COR-L47 (cell line): ENCODE results near the gene PLCB2.

Experiments used
- DNase-seq: peaks from one replicate; lab custom pipeline; 2025; lab: John Stamatoyannopoulos, UW

PLCB2 gene

GRCh38 chr15:40249477-40250303 lies 58.0 kb downstream of the PLCB2 start:
- no peak for DNase-seq

GRCh38 chr15:40248006-40248783 lies 59.5 kb downstream of the PLCB2 start:
- DNase-seq, result no peak

- DNase-seq, result no peak
Measured at GRCh38 chr15:40247406-40247971, 60.2 kb downstream of the PLCB2 start.

GRCh38 chr15:40246496-40247280 lies 61.0 kb downstream of the PLCB2 start:
- DNase-seq, result no peak

DNA sequence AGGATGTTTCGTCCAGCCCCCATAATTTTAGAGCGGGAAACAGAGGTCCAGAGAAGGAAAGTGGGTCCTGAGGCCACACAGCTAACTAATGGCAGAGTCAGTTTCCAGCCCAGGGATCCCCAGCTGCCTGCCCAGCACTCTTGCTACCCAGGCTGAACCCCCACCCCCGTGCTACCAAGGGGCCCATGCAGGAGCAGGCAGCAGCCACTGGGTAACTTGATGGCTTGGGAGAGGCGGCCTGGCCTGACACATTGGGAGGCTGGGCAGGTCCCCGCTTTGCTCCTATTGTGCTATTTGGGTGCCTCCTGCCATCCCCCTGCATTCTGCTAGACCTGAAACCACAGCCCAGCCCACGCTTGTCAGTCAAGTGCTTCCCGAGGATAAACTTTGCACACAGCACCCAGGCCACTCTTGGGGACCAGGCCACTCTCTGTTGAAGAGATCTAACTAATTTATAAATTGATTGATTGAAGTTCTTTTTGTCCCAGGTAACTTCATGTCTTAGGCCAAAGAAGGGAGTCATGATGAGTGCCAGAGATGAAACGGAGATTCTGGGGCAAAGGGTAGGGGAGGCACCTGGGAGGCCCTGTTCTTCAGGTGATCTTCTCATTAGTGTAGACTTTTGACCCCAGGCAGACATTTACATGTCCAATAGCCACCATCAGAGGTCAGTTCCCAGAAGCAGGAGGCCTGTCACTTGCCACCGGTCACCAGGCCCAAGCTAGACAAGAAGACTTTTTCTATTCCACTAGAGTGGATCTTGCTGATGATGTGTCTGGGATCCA lies 61.9 kb downstream of the PLCB2 start:
- DNase-seq, result no peak

GRCh38 chr15:40244961-40245523 lies 62.7 kb downstream of the PLCB2 start:
- no peak for DNase-seq

DNA sequence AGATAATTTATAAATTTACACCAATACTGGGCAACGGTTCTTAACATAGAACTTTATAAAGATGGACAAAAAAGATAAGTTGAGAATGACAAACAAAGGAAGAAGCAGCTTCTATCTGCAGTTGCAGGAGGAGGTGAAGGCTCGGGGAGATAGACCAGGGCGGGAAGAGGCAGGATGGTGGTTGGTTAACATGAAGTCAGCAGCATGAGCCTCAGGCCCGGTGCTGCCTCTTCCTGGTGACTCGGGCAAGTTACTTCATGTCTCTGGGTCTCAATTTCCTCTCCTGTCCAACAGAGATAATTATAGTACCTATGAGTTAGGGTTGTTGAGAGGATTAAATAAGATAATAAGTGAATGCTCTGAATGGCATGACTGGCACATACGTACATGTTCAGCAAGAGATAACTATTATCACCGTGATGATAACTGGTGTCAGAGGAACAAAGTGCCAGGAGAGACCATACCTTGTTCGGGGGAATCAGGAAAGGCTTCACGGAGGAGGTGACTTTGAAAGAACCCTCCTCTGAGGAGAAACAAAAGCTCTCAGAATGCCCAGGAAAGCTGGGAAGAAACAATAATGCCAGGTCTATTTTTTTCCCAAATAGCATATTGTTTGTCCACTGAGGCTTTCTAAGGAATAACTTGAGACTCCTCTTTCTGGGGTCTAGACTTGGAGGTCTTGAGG lies 64.5 kb downstream of the PLCB2 start:
- DNase-seq, result no peak

GRCh38 chr15:40242601-40243000 lies 65.1 kb downstream of the PLCB2 start:
- DNase-seq, result no peak

DNA sequence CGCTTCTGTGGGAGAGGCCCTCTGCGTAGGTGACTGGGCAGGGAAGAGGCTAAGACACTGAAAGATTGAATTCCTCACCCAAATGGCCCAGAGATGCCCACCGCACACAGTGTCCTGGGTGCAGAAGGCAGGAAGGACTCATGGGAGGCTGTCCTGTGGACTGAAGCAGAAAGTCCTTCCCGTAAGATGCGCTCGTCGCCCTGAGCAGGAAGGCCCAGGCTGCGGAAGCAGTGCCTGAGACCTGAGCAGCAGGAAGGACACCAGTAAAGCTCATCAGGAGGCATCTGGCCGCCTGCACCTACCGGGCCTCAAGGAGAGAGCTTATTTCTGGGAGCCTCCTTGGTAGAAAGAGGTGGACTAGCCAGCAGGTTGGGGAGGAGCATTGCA lies 65.5 kb downstream of the PLCB2 start:
- DNase-seq, result no peak

GRCh38 chr15:40241269-40242212 lies 66.2 kb downstream of the PLCB2 start:
- DNase-seq, result no peak

DNA sequence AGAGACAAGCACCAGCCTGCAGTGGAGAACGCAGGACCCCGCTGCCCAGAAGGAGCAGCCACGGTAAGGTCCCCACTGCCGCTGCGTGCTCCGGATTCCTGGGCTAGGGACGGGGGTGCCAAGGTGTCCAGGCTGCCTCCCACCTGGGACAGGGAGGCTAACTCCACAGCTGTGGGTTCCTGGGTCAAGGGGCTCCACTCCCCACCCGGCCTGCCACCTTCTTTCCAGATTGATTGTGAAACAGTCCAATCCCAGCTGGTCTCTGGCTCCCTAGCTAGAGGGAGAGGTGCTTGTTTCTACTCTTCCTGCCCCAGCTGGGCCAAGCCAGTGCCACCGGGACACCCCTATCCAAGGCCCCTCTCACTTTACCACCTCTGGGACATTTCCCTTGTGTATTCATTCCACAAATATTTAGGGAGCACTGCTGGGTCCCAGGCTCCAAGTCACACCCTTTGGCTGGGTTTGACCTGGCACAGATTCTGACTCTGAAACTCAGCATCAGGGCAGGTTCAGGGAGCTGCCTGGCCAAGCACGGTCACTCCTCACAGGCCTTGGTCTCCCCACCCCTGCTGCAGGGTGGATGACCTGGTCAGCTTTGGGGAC lies 67.0 kb downstream of the PLCB2 start:
- DNase-seq, result no peak

DNA sequence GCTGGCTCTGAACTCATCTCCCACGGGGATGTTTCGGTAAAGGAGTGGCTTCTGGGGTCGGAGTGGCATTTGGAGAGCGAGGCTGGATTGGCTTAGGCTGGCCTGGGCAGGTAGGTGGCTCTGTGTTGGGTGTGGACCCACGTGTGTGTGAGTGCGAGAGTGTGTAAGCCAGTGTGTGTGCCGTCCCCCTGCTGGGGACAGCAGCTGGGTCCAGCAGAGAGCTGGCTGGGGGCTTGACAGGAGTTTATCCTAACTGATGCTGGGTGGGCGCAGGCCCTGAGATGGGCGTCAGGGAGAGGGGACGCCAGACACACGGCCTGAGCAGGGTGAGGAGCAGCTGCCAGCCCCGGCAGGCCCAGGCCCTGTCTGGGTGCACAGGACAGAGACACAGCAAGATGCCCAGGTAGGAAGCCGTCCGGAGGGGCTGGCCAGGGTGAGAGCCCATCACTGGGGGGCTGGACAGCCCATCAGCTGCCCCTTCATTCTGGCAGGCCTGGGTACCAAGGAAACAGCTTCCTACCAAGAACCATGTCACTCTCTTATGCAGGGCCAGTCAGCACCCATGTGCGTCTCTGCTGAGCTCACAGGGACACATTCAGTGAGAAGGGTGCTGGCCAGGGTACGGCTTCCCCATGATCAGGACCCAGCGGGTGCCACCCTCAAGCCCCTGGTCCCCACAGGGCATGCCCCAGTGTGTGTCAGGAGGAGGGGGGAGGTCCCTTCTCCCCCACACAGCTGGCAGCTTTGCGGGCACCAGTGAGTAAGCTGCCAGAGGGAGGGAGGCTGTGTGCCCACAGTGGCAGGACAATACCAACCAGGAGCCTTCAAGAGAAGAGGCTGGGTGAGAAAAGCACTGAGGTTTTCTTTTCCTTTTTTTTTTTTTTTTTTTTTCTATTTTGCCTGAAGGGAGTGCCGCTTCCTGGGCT lies 67.8 kb downstream of the PLCB2 start:
- DNase-seq, result no peak

DNA sequence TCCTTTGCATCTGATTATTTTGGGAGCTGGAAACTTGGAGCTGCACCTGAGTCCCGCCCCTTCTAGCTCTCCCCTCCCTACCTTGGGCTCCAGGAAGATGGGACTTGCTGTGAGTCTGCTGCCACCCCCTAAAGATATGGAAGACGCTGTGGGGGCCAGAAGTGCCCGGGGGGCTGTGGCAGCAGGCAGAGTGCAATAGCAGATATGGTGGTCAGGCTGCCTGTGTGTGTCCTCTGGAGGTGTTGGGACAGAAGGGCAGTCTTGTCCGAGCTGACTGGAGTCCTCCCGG lies 68.4 kb downstream of the PLCB2 start:
- DNase-seq, result no peak

DNA sequence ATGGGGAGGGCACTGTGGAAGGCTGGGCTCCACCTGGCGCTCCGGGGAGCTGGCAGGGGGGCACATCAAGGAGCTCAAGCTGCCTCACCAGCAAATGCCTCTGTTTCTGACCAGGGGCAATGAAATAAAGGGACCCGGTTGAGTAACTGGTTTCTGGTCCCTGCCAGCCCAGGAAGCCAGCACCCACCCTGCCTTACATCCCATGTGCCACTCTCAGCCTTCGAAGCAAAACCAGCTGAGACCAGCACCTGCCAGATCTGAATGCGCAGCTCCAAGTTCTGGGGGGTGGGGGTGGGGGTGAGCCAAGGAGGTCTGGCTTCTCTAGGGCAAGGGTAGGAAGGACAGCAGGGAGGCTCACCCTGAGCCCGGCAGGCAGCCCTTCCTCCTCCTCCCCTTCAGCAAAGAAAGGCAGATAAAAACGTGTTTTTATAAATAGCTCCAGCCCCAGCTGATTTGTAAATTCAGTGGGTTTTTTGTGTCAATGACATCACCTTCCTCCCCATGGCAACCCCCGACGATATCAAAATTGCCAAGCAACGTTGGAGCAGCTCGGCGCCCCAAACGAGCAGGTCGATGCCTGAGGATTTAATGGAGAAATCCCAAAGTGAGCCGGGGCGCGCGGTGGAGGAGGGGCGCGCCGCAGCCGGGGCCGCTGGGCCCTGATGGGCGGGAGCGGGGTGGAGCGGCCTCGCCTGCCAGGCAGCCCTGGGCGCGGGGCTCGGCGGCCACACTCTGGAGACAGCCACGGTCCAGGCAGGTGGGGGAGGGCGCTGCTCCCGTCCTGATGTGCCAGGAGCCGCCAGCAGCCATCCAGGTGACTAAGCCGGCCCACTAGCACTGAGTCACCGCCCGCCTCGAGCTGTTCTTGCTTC lies 69.0 kb downstream of the PLCB2 start, which contains the start of gene PAK6:
PAK6 (plus strand) TSS at position 532 of the 872 bp plus-strand sequence. CDS start 25,723 bp downstream, outside the sequence.
- DNase-seq, result peak; percentile 64
